KOPT-K1 (cell line): ENCODE data around the gene FAM83G.

Experiments used
- H3K27ac ChIP-seq: fragments of 200-600 bp; sonication (generic); 2 replicates; pipeline ENCODE4 v1.5.1; 2016; ENCODE audit warnings: antibody characterized with exemption, mild to moderate bottlenecking, low read depth, low read length; ENCODE audit not compliant: poor library complexity, severe bottlenecking
- H3K36me3 ChIP-seq: fragments of 200-600 bp; sonication (generic); 2 replicates; pipeline ENCODE4 v1.5.1; 2017; ENCODE audit warnings: antibody characterized with exemption, mild to moderate bottlenecking, low read length, moderate library complexity; ENCODE audit not compliant: insufficient read depth
- H3K9me3 ChIP-seq: fragments of 200-600 bp; sonication (generic); 2 replicates; pipeline ENCODE4 v1.5.1; 2017; ENCODE audit warnings: antibody characterized with exemption, low read length, mild to moderate bottlenecking; ENCODE audit not compliant: insufficient read depth, poor library complexity, severe bottlenecking

Gene FAM83G

DNA sequence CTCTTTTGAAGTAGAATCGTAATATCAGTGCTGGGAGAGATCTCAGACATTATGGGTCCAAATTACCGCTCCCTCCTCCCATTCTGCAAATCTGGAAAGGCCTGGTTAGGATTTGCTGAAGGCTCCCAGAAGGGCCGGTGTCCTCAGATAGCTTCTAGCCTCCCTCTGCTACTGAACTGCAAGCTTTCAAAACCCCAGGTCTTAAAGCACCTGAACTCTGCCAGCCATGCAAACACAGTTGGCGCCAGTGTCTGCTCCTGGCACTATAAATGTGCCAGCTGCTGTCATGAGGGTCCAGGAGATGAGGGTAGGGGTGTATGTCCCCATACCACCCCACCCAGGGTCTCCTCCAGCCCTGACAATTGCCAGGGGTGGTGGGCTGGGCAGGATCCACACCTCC, 28.4 kb downstream of the FAM83G start:
- Histone ChIP-seq H3K27ac (no peak overlapping the region), H3K9me3 (no peaks in the 10 kb centered on the region), H3K36me3 (no peaks in the 10 kb centered on the region)

DNA sequence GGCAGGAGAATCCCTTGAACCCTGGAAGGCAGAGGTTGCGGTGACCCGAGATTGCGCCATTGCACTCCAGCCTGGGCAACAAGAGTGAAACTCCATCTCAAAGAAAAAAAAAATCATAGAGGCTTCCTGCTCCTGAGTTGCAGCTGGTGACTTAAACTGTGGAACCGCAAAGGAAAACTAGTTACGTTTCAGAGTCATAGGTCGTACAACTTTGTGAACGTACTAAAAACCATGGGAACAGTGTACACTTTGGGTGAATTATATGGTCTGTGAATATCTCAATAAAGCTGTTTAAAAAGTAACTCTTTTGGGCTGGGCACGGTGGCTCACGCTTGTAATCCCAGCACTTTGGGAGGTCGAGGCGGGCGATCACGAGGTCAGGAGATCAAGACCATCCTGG, 29.0 kb downstream of the FAM83G start:
- H3K36me3 ChIP-seq, result no peaks in the 10 kb centered on the region
- no peak overlapping the region for H3K27ac ChIP-seq
- H3K9me3 ChIP-seq, result no peaks in the 10 kb centered on the region

DNA sequence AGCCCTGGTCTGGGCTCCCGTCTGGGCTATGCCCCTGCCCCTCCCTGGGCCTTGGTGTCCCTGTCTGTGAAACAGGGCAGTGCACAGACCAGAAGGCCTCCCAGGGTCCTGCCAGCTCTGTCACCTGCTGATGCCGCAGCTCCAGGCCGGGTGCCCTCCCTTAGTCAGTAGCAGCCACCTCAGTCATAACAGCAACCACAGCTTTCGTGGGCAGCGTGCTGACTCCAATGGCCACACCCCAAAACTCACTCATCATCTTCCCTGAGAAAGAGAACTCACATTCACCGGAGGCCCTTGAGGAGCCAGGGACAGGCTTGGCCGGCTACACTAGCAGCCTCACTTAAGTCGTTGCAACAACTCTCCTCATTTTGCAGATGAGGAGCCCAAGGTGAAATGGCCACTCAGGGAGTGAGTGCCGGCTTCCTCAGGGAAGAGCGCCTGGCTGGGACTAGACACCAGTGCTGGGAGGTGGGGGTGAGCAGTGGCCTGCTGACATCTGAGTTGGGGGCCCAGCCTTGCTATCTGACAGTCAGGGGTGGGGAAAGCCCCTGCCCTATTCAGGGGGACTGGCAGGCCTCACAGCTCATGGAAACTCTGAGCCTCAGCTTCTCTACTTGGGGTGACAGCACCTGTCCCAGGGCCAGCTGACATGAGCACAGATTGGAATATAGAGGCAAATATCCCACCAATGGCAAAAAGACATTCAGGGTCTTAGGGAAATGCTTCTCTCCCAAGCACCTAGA, 30.0 kb downstream of the FAM83G start:
- Histone ChIP-seq H3K9me3 (no peaks in the 10 kb centered on the region), H3K36me3 (no peaks in the 10 kb centered on the region), H3K27ac (no peak overlapping the region)

DNA sequence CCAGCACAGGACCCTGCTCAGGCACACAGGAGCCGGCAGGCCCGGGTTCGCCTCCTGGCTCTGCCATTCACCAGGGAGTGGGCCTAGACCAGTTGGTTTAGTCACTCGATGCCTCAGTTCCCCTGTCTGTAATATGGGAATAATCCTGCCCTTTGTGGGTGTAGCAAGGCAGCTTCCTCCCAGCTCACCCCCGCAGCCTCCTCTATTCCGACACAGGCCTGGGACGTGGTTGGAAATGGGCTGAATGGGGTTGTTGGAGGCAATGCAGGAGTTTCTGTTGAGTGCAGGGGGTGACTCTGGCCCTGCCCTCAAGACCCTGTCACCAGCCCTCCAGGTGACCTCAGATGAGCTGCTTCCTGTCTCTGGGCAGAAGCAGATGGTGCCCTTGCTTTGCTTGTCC, 32.8 kb downstream of the FAM83G start:
- H3K36me3 ChIP-seq, result no peaks in the 10 kb centered on the region
- no peaks in the 10 kb centered on the region for H3K9me3 ChIP-seq
- H3K27ac ChIP-seq, result no peak overlapping the region

DNA sequence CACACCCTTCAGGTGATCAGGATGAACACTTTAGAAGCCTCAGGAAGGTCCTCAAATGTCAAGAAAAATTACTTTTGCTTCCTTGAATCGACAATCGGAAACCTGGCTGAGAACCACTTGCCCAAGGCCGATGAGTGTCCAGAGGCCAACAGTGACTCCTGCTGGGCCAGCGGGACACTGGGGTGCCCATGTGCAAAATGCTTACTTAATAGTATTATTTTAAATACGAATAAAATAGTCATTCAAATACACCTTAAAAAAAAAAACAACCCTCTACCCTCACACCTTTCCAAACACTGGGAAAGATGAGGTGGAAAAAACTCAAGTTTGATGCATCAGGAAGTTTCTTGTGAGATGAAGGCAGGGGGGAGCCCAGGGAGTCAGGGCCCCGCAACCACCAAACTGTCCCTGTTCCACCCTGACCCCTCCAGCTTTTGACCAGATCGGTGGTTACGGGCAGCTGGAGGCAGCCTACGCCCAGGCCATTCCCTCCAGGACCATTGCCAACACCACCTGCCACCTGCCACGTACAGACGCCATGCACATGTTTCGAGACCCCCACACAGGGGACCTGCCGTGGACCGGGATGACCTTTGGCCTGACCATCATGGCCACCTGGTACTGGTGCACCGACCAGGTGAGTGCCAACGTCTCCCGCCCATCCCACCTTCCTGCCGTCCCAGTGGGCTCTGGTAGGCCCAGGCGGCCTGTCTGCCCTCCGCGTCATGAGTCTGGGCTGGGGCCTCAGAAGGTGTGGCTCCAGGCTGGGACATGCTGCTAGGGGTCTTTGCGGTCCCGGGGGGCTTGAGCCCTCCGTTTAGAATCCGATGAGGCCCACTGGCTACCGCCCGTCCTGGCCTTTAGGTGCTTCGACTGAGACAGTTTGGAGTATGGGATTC, 33.7 kb downstream of the FAM83G start:
- Histone ChIP-seq H3K27ac (no peak overlapping the region), H3K9me3 (no peaks in the 10 kb centered on the region), H3K36me3 (no peaks in the 10 kb centered on the region)

DNA sequence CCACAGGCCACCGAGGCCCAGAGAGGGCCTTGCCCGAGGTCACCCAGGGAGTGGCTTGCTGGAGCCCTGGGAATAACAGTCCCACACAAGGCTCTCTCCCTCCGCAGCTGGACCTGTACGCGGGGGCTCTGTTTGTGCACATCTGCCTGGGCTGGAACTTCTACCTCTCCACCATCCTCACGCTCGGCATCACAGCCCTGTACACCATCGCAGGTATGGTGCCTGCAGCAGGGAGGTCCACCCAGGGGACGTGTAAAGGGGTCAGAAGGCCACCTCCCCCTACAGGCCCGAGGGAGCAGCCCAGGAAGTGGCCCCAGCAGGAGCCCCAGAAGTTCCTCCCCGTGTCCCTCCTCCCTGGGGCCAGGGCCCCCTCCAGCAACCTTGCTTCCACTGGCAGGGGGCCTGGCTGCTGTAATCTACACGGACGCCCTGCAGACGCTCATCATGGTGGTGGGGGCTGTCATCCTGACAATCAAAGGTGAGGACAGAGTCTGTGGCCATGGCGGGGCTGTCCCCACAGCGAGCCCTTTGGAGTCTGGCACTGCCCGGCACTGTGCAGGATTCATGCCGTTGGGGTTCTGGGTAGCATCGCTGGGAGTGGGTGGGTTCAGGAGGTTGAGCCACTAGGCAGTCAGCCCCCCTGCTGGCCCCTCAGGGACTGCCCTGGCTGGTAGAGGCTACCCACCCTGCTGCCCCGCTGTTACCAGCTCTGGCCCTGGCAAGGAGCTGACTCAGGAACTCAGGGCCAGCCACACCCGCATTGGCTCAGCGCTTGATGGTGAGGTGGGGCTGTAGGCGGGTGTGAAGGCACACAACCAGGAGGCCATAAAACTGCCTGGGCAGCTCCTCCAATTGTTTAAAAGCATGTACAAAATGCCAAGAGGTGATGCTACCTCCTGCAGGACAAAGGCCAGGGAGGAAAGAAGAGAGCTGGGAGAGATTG, 35.3 kb downstream of the FAM83G start:
- Histone ChIP-seq H3K9me3 (no peaks in the 10 kb centered on the region), H3K36me3 (no peaks in the 10 kb centered on the region), H3K27ac (no peak overlapping the region)

DNA sequence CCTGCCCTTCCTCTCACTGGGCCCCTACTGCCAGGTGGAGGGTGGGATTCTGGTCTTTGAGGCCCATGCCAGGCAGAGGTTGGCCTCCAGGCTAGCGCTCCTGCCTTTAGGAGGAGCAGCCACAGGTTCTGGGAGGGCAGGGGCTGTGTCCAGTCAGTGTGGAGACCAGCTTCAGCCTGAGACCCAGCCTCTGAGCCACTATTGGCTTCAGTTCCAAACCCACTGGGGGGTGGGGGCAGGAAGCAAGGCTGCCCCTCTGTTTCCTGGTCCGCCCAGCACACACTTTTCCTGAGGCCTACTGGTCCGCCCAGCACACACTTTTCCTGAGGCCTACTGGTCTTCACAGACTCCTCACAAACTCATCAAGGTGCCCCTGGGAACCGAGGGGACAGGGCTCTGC, 36.2 kb downstream of the FAM83G start:
- H3K36me3 ChIP-seq, result no peaks in the 10 kb centered on the region
- no peaks in the 10 kb centered on the region for H3K9me3 ChIP-seq
- no peak overlapping the region for H3K27ac ChIP-seq

DNA sequence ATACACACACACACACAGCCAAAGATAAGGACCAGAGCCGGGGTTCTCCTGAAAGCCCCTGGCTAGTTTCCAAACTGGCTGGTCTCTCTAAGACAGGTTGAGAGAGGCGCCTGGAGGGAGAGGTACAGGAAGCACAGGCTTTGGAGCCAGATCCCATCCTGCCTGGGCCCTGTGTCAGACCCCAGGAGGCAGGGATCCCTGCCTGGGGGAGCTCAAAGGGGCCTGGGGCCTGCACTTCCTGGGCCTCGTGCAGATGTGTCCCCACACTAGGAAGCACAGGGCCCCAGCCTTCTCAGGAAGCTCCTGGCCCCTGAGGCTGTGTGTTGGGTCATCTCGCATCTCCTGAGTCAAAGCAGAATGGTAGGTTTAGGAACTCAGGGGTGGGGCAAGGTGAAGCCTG, 36.6 kb downstream of the FAM83G start:
- H3K9me3 ChIP-seq, result no peaks in the 10 kb centered on the region
- H3K27ac ChIP-seq, result no peak overlapping the region
- no peaks in the 10 kb centered on the region for H3K36me3 ChIP-seq

DNA sequence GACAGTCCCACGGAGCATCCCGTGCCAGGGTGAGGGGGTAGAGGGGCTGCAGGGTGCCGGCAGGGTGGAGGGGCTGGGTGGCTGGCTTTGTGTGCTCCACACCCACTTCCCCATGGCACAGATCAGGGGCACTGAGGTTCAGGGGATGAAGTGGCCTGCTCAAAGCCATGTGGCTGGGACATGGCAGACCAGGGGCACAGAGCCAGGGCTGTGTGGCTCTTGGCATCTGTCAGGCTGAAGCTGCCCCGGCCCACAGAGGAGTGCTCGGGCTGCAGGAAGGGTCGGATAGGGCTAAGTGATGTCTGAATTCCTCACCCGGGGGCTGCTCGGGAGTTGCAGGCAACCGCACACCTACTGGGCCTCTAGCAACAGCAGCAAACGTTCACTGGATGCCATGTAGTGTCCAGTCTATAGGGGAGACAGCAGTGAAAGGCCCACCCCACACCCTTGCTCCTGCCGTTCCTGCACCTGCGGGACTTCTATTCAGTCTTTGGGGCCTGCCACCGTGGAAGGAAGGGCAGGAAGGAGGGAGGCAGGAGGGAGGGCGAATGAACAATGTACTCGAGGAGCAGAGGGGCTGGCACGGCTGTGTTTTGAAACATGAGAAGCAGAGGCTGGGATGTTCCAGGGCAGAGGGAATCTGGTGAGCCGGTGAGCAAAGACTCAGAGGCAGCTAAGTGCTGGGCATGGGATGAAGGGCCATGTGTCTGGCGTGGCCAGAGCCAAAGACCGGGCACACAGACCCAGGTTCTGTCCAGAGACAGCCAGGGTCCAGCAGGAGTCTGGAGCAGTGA, 37.5 kb downstream of the FAM83G start:
- Histone ChIP-seq H3K27ac (no peak overlapping the region), H3K9me3 (no peaks in the 10 kb centered on the region), H3K36me3 (no peaks in the 10 kb centered on the region)

DNA sequence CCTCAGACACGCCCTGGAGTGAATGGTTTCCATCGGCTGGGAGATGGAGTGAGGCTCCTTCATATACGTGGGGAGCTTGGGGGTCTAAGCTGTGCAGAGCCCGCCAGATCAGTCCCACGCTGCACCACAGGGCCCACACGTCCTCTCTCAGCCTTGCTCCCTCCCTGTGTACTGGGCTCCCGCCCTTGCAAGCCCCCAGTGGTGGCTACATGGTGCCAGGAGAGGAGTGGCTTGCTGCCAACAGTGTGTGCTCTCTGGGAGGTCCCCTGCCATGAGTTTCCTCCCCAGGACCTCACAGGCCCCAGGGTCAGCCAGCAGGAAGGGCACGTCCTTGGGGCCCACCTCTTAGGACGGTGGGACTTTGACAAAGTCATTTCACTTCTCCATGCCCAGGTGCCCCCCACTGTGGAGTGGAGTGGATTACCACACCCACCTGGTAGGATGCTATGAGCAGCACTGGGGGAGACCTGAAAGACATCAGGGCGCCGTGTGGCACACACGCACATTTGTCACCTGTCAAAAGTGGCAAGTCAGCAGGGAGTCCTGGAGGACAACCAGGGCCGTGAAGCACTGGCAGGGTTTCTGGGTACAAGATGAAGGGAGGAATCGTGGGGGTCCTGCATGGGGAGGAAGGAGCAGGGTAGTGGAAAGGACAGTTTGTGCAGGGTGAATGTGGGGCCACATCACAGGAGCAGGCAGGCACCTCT, 38.9 kb downstream of the FAM83G start:
- Histone ChIP-seq H3K36me3 (no peaks in the 10 kb centered on the region), H3K27ac (no peak overlapping the region), H3K9me3 (no peaks in the 10 kb centered on the region)

DNA sequence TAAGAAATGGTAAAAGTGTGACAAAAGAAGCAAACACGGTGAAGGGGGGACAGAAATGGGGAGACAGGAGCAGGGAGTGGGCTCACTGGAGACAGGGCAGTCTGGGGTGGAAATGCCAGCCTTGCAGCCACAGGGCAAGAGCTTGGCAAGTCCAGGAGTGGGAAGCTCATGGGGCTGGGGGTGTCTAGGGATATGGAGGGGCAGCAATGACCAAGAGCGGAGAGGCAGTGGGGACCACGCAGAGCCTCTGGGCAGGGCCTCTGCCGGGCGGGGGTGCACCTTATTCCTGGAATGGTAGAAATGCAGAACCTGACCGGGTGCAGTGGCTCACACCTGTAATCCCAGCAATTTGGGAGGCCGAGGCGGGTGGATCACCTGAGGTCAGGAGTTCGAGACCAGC, 40.0 kb downstream of the FAM83G start:
- Histone ChIP-seq H3K36me3 (no peaks in the 10 kb centered on the region), H3K27ac (no peak overlapping the region), H3K9me3 (no peaks in the 10 kb centered on the region)

DNA sequence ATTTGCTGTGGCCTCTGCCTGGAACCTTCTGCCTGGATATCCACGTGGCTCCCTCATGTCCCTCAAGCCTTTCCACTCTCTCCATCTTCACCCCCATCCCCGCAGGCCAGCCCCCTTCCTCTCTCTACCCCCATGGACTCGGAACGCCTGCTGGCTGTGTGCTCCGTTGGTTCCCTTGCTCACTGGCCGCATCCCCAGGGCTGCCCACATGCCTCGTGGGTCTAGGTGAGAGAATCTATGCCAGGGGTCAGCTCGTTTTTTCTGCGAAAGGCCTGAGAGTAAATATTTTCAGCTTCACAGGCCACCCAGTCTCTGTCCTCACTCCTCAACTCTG, 40.6 kb downstream of the FAM83G start:
- Histone ChIP-seq H3K27ac (no peak overlapping the region), H3K9me3 (no peaks in the 10 kb centered on the region), H3K36me3 (no peaks in the 10 kb centered on the region)

DNA sequence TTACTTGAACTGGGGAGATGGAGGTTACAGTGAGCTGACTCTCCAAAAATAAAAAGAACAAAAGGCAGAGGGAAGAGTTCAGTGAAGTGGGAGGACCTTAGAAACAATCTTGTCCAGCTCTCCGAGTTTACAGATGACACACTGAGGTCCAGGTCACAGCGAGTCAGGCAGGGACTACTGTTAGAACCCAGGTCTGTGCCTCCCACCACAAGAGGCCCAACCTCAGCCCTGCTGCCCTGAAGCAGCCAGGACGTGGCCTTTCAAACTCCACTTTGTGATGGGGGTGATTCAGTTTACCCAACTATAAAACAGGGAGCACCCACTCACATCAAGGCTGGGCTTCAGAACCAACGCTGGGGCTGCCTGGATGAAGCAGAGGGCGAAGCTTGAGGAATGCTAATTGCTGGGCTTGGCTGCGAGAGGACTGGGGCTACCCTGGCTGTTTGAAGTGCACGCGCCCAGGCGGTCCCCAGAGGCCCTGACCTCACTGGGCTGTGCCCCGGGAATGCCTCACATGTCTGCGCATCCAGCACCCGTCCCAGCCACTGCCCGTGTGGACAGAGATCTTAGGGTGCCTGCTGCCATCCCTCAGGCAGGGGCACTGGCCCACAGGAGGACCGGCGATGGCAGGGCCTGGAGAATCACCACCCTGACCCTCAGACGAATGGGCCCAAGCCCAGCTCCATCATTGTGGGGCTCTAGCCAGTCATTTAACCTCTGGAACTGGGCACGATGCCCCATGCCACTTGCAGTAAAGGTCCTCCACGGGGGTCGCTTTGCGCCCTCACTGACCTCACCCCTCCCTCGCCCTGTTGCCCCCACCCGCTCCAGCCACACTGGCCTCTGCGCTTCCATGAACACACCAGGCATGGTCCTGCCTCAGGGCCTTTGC, 41.2 kb downstream of the FAM83G start:
- Histone ChIP-seq H3K27ac (no peak overlapping the region), H3K36me3 (no peaks in the 10 kb centered on the region), H3K9me3 (no peaks in the 10 kb centered on the region)
